HL-60 (cell line): ENCODE measurements around the gene REEP1.

Experiments
- GABPA ChIP-seq: IDR thresholded peaks from 2 replicates; pipeline ENCODE4 v1.6.1; 2012; ENCODE audit warnings: low read depth
- POLR2AphosphoS5 ChIP-seq: IDR thresholded peaks from 2 replicates; pipeline ENCODE4 v1.6.1; 2012; ENCODE audit warnings: low read depth
- TF ChIP-seq, protein P1 (sequence below): IDR thresholded peaks from one replicate; pipeline ENCODE4 v1.5.1; 2011; ENCODE audit warnings: low read length, control low read depth, inconsistent platforms; ENCODE audit not compliant: insufficient read depth
- TF ChIP-seq, protein P2 (sequence below): IDR thresholded peaks from 2 replicates; pipeline ENCODE4 v1.6.1; 2012; ENCODE audit warnings: low read depth; ENCODE audit not compliant: insufficient replicate concordance

GRCh38 chr2:86204458-86204857 is 133.0 kb downstream of the REEP1 start:
- TF ChIP-seq GABPA (no peak), POLR2AphosphoS5 (no peak)
- TF ChIP-seq, protein P1, sequence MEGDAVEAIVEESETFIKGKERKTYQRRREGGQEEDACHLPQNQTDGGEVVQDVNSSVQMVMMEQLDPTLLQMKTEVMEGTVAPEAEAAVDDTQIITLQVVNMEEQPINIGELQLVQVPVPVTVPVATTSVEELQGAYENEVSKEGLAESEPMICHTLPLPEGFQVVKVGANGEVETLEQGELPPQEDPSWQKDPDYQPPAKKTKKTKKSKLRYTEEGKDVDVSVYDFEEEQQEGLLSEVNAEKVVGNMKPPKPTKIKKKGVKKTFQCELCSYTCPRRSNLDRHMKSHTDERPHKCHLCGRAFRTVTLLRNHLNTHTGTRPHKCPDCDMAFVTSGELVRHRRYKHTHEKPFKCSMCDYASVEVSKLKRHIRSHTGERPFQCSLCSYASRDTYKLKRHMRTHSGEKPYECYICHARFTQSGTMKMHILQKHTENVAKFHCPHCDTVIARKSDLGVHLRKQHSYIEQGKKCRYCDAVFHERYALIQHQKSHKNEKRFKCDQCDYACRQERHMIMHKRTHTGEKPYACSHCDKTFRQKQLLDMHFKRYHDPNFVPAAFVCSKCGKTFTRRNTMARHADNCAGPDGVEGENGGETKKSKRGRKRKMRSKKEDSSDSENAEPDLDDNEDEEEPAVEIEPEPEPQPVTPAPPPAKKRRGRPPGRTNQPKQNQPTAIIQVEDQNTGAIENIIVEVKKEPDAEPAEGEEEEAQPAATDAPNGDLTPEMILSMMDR: no peak
- TF ChIP-seq, protein P2, sequence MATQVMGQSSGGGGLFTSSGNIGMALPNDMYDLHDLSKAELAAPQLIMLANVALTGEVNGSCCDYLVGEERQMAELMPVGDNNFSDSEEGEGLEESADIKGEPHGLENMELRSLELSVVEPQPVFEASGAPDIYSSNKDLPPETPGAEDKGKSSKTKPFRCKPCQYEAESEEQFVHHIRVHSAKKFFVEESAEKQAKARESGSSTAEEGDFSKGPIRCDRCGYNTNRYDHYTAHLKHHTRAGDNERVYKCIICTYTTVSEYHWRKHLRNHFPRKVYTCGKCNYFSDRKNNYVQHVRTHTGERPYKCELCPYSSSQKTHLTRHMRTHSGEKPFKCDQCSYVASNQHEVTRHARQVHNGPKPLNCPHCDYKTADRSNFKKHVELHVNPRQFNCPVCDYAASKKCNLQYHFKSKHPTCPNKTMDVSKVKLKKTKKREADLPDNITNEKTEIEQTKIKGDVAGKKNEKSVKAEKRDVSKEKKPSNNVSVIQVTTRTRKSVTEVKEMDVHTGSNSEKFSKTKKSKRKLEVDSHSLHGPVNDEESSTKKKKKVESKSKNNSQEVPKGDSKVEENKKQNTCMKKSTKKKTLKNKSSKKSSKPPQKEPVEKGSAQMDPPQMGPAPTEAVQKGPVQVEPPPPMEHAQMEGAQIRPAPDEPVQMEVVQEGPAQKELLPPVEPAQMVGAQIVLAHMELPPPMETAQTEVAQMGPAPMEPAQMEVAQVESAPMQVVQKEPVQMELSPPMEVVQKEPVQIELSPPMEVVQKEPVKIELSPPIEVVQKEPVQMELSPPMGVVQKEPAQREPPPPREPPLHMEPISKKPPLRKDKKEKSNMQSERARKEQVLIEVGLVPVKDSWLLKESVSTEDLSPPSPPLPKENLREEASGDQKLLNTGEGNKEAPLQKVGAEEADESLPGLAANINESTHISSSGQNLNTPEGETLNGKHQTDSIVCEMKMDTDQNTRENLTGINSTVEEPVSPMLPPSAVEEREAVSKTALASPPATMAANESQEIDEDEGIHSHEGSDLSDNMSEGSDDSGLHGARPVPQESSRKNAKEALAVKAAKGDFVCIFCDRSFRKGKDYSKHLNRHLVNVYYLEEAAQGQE: no peak
